Inferior parietal cortex (tissue), 1 donor: ENCODE results near the gene MMP17.

Source experiments
- DNase-seq: peaks from one replicate; pipeline ENCODE4 v3.0.0-alpha.2; 2016; ENCODE audit errors: extremely low spot score

MMP17 gene

DNA sequence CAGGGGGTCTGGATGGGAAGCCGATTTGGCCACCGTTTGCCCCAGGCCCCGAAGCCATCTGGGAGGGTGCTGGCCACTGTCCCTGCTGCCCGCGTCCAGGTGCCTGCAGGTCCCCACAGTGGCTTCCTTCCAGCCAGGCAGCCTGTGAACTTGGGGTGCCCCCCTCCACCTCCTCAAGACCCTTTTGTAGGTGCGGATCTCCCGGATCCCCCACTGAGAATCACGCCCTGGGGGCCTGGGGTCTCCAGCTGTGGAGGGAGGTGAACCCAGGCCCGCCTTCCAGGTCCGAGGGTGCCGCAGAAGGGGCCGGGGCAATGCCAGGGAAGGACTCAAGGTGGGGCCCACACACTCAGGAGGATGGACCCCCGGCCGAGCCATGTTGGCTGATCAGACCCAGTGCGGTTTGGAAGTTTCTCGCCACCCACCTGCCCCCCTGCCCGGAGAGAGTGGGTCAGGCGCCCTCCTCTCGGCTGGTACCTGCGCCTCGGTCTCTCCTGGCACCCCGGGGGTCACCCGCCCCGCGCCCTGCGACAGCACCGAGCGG is 1.7 kb downstream of the MMP17 start:
- DNase-seq, result no peak

- peak; percentile 77 for DNase-seq
Measured at GRCh38 chr12:131830335-131830913, 2.2 kb downstream of the MMP17 start.

- DNase-seq, result no peak
Measured at GRCh38 chr12:131830914-131831571, 2.9 kb downstream of the MMP17 start.

DNA sequence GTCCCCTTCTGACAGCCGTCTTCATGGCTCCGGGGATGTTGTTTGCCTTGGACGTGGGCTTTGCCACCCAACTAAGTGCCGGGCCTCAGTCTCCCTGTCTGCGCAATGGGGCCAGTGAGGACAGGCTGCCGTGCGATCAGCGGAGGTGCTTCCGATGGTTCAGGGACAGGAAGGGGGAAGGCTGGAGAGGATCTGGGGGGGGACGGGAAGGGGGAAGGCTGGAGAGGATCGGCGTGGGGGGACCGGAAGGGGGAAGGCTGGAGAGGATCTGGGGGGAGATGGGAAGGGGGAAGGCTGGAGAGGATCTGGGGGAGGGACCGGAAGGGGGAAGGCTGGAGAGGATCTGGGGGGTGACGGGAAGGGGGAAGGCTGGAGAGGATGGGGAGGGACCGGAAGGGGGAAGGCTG is 3.4 kb downstream of the MMP17 start:
- DNase-seq, result no peak

GRCh38 chr12:131832321-131833231 is 4.4 kb downstream of the MMP17 start:
- no peak for DNase-seq

DNA sequence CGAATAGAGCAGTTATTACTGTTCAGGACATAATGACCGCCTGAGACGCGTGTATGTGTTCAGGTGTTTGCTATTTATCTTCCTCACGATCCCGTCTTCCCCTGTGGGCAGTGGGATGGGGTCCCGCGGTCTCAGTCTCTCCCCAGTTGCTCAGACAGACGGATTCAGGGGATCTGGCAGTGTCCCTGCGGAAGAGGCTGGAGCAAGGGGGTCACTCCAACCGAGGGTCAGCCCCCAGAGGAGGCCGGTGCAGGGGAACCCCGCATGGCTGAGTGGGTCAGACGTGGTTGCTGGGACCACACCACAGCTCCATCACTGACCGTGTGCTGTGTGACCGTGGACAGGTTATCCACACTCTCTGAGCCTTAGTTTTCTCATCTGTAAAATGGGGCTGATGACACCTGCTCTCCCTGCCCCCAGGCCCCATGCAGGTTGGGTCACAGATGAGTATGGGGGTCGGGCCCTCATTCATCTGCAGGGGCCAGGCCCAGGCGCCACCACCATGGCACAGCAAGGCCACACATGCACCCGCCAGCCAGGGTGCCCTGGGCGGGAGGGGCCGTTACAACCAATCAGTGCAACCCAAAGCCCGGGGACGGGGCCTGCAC is 5.2 kb downstream of the MMP17 start:
- DNase-seq, result no peak

DNA sequence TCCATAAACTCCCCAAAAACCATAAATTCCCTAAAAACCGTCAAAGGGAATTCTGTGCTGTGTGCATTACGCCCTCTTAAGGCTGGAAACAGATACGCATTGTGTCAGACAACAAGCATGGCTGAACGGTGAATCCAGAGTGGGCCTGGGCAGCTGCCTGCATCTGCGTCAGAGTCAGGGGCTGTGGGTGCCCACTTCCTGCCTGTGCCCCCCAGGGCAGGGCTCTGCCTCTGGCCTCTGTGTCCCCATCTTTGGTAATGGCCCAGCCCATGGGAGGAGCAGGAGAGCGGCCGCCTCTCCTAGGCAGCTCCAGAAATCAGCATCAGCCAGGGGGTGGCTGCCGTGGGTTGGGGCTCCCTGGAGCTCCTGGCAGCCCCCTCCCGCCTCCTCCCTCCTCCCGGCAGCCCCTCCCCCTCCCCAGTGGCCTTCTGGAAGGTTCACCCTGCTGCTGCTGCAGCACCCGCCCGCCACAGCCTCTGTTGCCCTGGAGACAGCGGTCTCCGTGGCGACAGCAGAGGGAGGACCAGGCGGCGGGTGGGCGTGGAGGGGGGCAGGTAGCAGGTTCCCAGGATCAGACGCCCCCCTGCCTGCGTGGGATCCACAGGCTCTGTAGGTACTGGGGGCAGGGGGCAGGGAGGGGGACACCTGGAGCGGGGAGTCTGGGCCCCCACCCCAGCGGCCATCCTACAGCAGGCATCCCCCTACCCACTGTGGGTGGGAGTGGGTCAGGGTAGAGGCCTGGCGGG is 5.9 kb downstream of the MMP17 start:
- DNase-seq, result no peak

GRCh38 chr12:131834798-131835615 is 6.8 kb downstream of the MMP17 start:
- DNase-seq, result no peak

DNA sequence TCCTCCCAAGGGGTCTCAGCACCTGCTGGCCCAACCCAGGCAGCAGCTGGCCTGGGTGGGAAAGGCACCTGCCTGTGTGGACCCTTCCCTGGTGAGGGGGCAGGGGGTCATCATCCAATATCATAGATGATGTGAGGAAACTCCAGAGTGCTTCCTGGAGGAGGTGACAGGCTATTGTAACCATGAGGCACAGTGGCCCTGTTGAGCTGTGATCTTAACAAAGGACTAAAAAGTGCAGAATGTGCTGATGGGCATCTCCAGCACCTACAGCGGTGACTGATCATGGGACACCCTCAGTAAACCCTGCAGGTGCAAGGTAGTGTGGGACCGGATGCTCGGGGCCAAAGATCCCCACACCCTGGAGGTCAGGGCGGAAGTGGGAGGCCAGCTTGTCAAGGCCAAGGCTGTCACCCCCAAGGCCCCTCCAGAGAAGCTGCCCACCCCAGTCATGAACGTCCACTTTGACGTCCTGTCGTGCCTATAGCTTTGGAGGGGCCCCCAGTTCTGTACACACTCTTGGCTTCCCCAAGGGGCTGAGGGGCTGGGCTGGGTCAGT is 7.5 kb downstream of the MMP17 start:
- DNase-seq, result no peak

- DNase-seq, result no peak
Measured at GRCh38 chr12:131836193-131836592, 8.0 kb downstream of the MMP17 start.

GRCh38 chr12:131836714-131837397 is 8.7 kb downstream of the MMP17 start:
- DNase-seq, result no peak

GRCh38 chr12:131840643-131841416 is 12.6 kb downstream of the MMP17 start:
- DNase-seq, result no peak

DNA sequence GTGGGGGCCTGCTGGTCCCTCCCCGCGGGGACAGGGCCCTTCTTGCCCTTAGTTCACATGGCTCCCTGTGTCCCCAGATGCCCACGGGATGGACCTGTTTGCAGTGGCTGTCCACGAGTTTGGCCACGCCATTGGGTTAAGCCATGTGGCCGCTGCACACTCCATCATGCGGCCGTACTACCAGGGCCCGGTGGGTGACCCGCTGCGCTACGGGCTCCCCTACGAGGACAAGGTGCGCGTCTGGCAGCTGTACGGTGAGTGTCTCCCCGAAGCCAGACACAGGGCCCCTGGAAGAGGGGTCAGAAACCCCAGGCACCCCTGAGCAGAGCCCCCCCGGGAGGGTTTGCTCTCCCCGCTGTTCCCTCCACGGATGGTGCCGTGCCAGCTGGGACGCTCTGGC is 13.4 kb downstream of the MMP17 start:
- DNase-seq, result no peak

DNA sequence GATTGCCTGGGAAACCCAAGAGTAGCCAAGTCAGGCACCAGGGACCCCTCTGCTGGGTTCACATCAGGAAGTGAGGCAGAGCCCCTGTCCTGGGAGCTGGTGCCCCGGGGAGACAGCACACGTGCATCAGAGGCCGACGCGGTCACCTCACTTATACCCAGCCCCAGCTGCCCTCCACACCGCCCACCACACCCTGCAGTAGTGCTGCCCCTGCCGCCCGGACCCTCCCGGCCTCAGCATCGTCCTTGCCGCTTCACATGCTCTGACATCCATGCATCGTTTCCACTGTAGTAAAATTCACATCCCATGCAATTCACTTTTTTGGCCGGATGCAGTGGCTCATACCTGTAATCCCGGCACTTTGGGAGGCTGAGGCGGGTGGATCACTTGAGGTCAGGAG is 14.0 kb downstream of the MMP17 start:
- no peak for DNase-seq

DNA sequence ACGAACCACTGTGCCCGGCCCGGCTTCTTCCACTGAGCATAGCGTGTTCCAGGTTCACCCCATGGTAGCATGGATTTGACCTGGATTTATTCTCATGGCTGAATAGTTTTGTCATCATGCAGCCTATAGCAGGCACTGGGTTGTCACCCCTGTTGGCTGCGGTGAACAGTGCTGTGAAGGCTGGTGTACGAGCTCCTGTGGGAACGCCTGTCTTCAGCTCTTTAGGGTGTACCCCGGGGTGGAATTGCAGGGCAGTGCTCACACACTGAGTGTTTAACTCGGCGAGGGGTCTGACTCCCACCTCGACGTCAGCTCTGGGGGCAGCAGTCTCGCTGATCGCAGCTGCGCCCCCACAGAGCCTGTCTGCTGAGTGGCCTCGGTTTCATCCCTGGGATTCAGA is 15.3 kb downstream of the MMP17 start:
- DNase-seq, result no peak

- DNase-seq, result no peak
Measured at GRCh38 chr12:131844140-131844539, 15.9 kb downstream of the MMP17 start.

GRCh38 chr12:131844656-131845055 is 16.5 kb downstream of the MMP17 start:
- DNase-seq, result no peak

DNA sequence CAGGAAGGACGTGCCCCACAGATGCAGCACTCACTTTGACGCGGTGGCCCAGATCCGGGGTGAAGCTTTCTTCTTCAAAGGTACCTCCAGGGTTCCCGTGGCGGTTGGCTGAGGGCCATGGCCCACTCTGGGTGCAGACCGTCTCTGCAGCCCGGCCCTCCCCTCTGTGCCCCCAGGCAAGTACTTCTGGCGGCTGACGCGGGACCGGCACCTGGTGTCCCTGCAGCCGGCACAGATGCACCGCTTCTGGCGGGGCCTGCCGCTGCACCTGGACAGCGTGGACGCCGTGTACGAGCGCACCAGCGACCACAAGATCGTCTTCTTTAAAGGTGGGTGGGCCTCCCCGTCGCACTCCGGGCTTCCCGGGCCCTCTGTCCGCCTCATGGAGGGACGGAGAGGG is 16.9 kb downstream of the MMP17 start:
- DNase-seq, result no peak

DNA sequence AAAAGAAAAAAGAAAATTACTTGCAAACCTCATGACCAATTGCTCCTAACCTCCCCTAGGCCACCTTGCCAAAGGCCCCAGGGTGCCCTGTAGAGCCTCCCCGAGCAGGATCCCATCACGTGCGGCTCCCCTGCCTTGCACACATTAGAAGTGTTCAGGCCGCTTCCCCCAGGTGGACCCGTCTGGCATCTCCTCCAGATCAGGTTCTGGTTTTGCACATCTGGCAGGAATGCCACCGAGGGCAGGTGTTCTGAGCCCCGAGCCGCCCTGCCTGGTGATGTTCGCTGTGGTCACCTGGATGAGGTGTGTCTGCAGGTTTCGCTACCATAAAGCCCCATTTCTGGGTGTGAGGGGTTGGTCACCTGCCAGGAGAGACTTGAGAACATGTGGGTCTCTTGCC is 19.3 kb downstream of the MMP17 start:
- DNase-seq, result no peak
